Measurements from ENCODE around the gene PCNX1. TPM values are rescaled to one million over a fixed set of nuclear protein-coding genes. Genes with fewer than 3 reads are reported as not detected.

PCNX1 gene
- total RNA-seq, 1 donor from 2014 or later: 77.2 TPM

DNA sequence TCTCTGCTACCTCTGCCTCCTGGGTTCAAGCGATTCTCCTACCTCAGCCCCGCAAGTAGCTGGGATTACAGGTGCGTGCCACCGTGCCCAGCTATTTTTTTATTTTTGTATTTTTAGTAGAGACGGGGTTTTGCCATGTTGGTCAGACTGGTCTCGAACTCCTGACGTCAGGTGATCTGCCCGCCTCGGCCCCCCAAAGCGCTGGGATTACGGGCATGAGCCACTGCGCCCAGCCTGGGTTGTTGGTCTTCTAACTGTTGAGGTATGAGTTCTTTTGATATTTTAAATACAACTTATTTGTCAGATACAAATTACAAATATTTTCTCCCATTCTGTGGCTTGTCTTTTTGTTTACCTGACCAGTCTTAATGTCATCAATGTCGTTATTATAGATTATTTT, 95.9 kb downstream of the PCNX1 start:
- Mint-ChIP-seq H3K27me3 (ENCODE audit: low read depth) (no peaks in the 10 kb centered on the region), H3K9me3 (no peaks in the 10 kb centered on the region), H3K4me1 (no peaks in the 10 kb centered on the region), H3K27ac (no peak overlapping the region), H3K4me3 (no peak overlapping the region), H3K36me3 (peaks cover 20% of the 10 kb centered on the region)
- TF ChIP-seq CTCF (IDR thresholded peaks at IDR 0.05; ENCODE audit: unreplicated experiment): no peak
- DNase-seq (ENCODE audit: low spot score in 2 of 2, unreplicated experiment in 2 of 2): no peak

DNA sequence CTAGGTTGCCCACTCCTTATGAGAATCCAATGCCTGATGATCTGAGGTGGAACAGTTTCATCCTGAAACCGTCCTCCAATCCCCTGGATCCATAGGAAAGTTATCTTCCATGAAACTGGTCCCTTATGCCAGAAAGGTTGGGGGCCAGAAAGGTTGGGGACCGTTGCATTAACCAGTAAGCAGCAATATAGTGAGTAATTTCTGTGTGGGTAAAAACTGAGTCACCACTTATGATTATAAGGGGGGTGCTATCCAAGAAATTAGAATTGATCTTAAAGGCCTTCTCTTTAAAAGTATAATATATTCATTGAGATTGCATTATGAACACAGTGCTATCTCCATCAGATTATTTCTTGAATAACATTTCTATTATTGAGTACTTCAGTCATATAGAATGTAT, 97.2 kb downstream of the PCNX1 start:
- Mint-ChIP-seq H3K4me3 (no peak overlapping the region), H3K36me3 (peaks cover 20% of the 10 kb centered on the region), H3K27ac (no peak overlapping the region), H3K4me1 (no peaks in the 10 kb centered on the region), H3K27me3 (ENCODE audit: low read depth) (no peaks in the 10 kb centered on the region), H3K9me3 (no peaks in the 10 kb centered on the region)
- DNase-seq (ENCODE audit: low spot score in 2 of 2, unreplicated experiment in 2 of 2): no peak
- TF ChIP-seq CTCF (IDR thresholded peaks at IDR 0.05; ENCODE audit: unreplicated experiment): no peak

- H3K27ac Mint-ChIP-seq: no peak overlapping the region
- H3K4me1 Mint-ChIP-seq: no peaks in the 10 kb centered on the region
- no peak for DNase-seq (ENCODE audit: low spot score in 2 of 2, unreplicated experiment in 2 of 2)
- H3K4me3 Mint-ChIP-seq: no peak overlapping the region
- peaks cover 20% of the 10 kb centered on the region for H3K36me3 Mint-ChIP-seq
- no peak for TF ChIP-seq CTCF (IDR thresholded peaks at IDR 0.05; ENCODE audit: unreplicated experiment)
- H3K9me3 Mint-ChIP-seq: no peaks in the 10 kb centered on the region
- no peaks in the 10 kb centered on the region for H3K27me3 Mint-ChIP-seq (ENCODE audit: low read depth)
Observed at GRCh38 chr14:71005076-71005475, 97.8 kb downstream of the PCNX1 start.

GRCh38 chr14:71006200-71006563, 98.9 kb downstream of the PCNX1 start:
- Mint-ChIP-seq H3K4me1 (no peaks in the 10 kb centered on the region), H3K4me3 (no peak overlapping the region), H3K27me3 (ENCODE audit: low read depth) (no peaks in the 10 kb centered on the region), H3K27ac (no peak overlapping the region), H3K36me3 (peaks cover 19% of the 10 kb centered on the region), H3K9me3 (no peaks in the 10 kb centered on the region)
- no peak for DNase-seq (ENCODE audit: low spot score in 2 of 2, unreplicated experiment in 2 of 2)
- no peak for TF ChIP-seq CTCF (IDR thresholded peaks at IDR 0.05; ENCODE audit: unreplicated experiment)

DNA sequence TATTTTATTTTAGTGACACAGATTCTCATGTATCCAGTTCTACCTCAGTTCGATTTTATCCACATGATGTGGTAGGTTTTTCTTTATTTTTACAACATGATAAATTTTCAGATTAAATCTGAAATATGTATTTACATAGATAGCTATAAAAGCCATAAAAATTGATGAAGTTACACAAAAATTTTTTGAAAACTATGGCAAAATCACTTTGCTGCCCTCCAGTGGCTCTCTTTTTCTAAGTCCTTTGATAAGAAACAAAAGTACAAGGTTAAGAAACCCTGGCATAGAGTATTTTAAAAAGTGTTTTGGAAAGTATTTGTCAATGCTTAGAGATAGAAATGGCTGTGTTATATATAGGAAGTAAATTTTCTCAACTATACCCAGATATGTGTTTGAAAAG, 104.2 kb downstream of the PCNX1 start:
- Mint-ChIP-seq H3K9me3 (no peaks in the 10 kb centered on the region), H3K27ac (no peak overlapping the region), H3K4me3 (no peak overlapping the region), H3K4me1 (no peaks in the 10 kb centered on the region), H3K27me3 (ENCODE audit: low read depth) (no peaks in the 10 kb centered on the region), H3K36me3 (peaks cover 25% of the 10 kb centered on the region)
- no peak for TF ChIP-seq CTCF (IDR thresholded peaks at IDR 0.05; ENCODE audit: unreplicated experiment)
- DNase-seq (ENCODE audit: low spot score in 2 of 2, unreplicated experiment in 2 of 2): no peak

- Mint-ChIP-seq H3K36me3 (peaks cover 34% of the 10 kb centered on the region), H3K27me3 (ENCODE audit: low read depth) (no peaks in the 10 kb centered on the region), H3K27ac (no peak overlapping the region), H3K4me3 (no peak overlapping the region), H3K9me3 (no peaks in the 10 kb centered on the region), H3K4me1 (no peaks in the 10 kb centered on the region)
- no peak for DNase-seq (ENCODE audit: low spot score in 2 of 2, unreplicated experiment in 2 of 2)
- no peak for TF ChIP-seq CTCF (IDR thresholded peaks at IDR 0.05; ENCODE audit: unreplicated experiment)
Observed at GRCh38 chr14:71012888-71013287, 105.6 kb downstream of the PCNX1 start.

Data from mesothelial cell of epicardium (in vitro differentiated cells).